Loucy (cell line): Measurements from ENCODE around the gene MRGPRE.

ENCODE experiments used
- H2AFZ ChIP-seq: fragments of 200-600 bp; sonication (generic); 2 replicates; pipeline ENCODE4 v1.6.0; 2016; ENCODE audit warnings: antibody characterized with exemption, mild to moderate bottlenecking, low read length, moderate library complexity
- H3F3A ChIP-seq: fragments of 200-600 bp; 2 replicates; pipeline ENCODE4 v1.6.0; 2016; ENCODE audit warnings: antibody characterized with exemption, low read depth, mild to moderate bottlenecking
- H3K27me3 ChIP-seq: fragments of 200-600 bp; sonication (generic); 2 replicates; pipeline ENCODE4 v1.6.1; 2014; ENCODE audit warnings: low read length, mild to moderate bottlenecking; ENCODE audit not compliant: insufficient read depth, poor library complexity, severe bottlenecking
- H3K36me3 ChIP-seq: fragments of 200-600 bp; sonication (generic); 2 replicates; pipeline ENCODE4 v1.6.1; 2016; ENCODE audit warnings: low read length; ENCODE audit not compliant: insufficient read depth
- H3K4me1 ChIP-seq: fragments of 200-600 bp; sonication (generic); 2 replicates; pipeline ENCODE4 v1.5.1; 2014; ENCODE audit warnings: low read length, mild to moderate bottlenecking; ENCODE audit not compliant: insufficient read depth, poor library complexity, severe bottlenecking
- H3K4me2 ChIP-seq: fragments of 200-600 bp; sonication (generic); 2 replicates; pipeline ENCODE4 v1.6.0; 2014; ENCODE audit warnings: antibody characterized with exemption, low read length, low read depth, mild to moderate bottlenecking; ENCODE audit not compliant: poor library complexity, severe bottlenecking
- H3K4me3 ChIP-seq: fragments of 200-600 bp; sonication (generic); 2 replicates; pipeline ENCODE4 v1.5.1; 2014; ENCODE audit warnings: low read length, mild to moderate bottlenecking, mixed read lengths; ENCODE audit not compliant: poor library complexity, severe bottlenecking
- H3K79me2 ChIP-seq: fragments of 200-600 bp; sonication (generic); 2 replicates; pipeline ENCODE4 v1.6.1; 2014; ENCODE audit warnings: low read length; ENCODE audit not compliant: insufficient read depth
- H3K9ac ChIP-seq: fragments of 200-600 bp; sonication (generic); 2 replicates; pipeline ENCODE4 v1.6.0; 2014; ENCODE audit warnings: mild to moderate bottlenecking, low read depth, low read length, moderate library complexity; ENCODE audit not compliant: poor library complexity, severe bottlenecking
- H3K9me2 ChIP-seq: fragments of 200-600 bp; sonication (generic); replicated peaks from 2 replicates; pipeline ENCODE4 v1.6.1; 2016; ENCODE audit warnings: low read depth, low read length, mixed read lengths
- H3K9me3 ChIP-seq: fragments of 200-600 bp; sonication (generic); 2 replicates; pipeline ENCODE4 v1.6.1; 2014; ENCODE audit warnings: mild to moderate bottlenecking, antibody characterized with exemption, low read length, low read depth; ENCODE audit not compliant: insufficient read depth
- H4K20me1 ChIP-seq: fragments of 200-600 bp; sonication (generic); 2 replicates; pipeline ENCODE4 v1.6.0; 2014; ENCODE audit warnings: antibody characterized with exemption, low read length, mild to moderate bottlenecking; ENCODE audit not compliant: insufficient read depth, poor library complexity, severe bottlenecking
- CTCF ChIP-seq: fragments of 200-600 bp; sonication (generic); conservative IDR thresholded peaks from 2 replicates; pipeline ENCODE4 v1.5.1; 2014; ENCODE audit warnings: mild to moderate bottlenecking, antibody characterized with exemption, low read length
- EZH2phosphoT487 ChIP-seq: fragments of 200-600 bp; IDR thresholded peaks from 2 replicates; pipeline ENCODE4 v1.6.1; 2018; ENCODE audit warnings: antibody characterized with exemption, mild to moderate bottlenecking, moderate library complexity, borderline replicate concordance

Gene MRGPRE

GRCh38 chr11:3201112-3201581 lies 31.1 kb downstream of the MRGPRE start:
- no peak overlapping the region for H3K9ac ChIP-seq
- no peaks in the 10 kb centered on the region for H3K9me3 ChIP-seq
- H3K27me3 ChIP-seq, result no peaks in the 10 kb centered on the region
- H3K4me3 ChIP-seq, result no peak overlapping the region
- H3K79me2 ChIP-seq, result no peaks in the 10 kb centered on the region
- H4K20me1 ChIP-seq, result no peaks in the 10 kb centered on the region
- no peak overlapping the region for H2AFZ ChIP-seq
- no peaks in the 10 kb centered on the region for H3F3A ChIP-seq
- no peaks in the 10 kb centered on the region for H3K9me2 ChIP-seq
- H3K36me3 ChIP-seq, result no peaks in the 10 kb centered on the region
- H3K4me1 ChIP-seq, result peaks cover 14% of the 10 kb centered on the region
- H3K4me2 ChIP-seq, result no peak overlapping the region
- TF ChIP-seq CTCF (no peak), EZH2phosphoT487 (no peak)

GRCh38 chr11:3200388-3201111 lies 31.7 kb downstream of the MRGPRE start:
- H3K9me2 ChIP-seq, result no peaks in the 10 kb centered on the region
- H2AFZ ChIP-seq, result no peak overlapping the region
- no peaks in the 10 kb centered on the region for H3F3A ChIP-seq
- no peak overlapping the region for H3K9ac ChIP-seq
- no peak overlapping the region for H3K4me3 ChIP-seq
- H3K9me3 ChIP-seq, result no peaks in the 10 kb centered on the region
- H3K4me1 ChIP-seq, result peaks cover 14% of the 10 kb centered on the region
- no peaks in the 10 kb centered on the region for H3K27me3 ChIP-seq
- H3K79me2 ChIP-seq, result no peaks in the 10 kb centered on the region
- no peaks in the 10 kb centered on the region for H4K20me1 ChIP-seq
- TF ChIP-seq EZH2phosphoT487, result no peak
- no peak for TF ChIP-seq CTCF
- no peak overlapping the region for H3K4me2 ChIP-seq
- H3K36me3 ChIP-seq, result no peaks in the 10 kb centered on the region

- Histone ChIP-seq H3K79me2 (no peaks in the 10 kb centered on the region), H2AFZ (no peak overlapping the region), H3K4me2 (no peak overlapping the region), H4K20me1 (no peaks in the 10 kb centered on the region), H3F3A (no peaks in the 10 kb centered on the region), H3K4me3 (no peak overlapping the region), H3K9ac (no peak overlapping the region), H3K27me3 (no peaks in the 10 kb centered on the region), H3K36me3 (no peaks in the 10 kb centered on the region), H3K4me1 (peaks cover 14% of the 10 kb centered on the region), H3K9me2 (no peaks in the 10 kb centered on the region), H3K9me3 (no peaks in the 10 kb centered on the region)
- TF ChIP-seq EZH2phosphoT487 (no peak), CTCF (no peak)
Measured at GRCh38 chr11:3199537-3200295, 32.5 kb downstream of the MRGPRE start.
